Measurements from ENCODE around the gene LRGUK. TPM values are rescaled to one million over a fixed set of nuclear protein-coding genes. Genes with fewer than 3 reads are reported as not detected.

Gene LRGUK
- total and polyA plus RNA-seq, 2 of the 4 experiments (the other 2 are of a cell fraction), result 0.07 TPM; not detected in 1

GRCh38 chr7:134278502-134279153, 151.5 kb downstream of the LRGUK start:
- Histone ChIP-seq H3K4me3 (ENCODE audit: insufficient read depth, low read depth, low read length) (no peak overlapping the region), H3K27ac (ENCODE audit: insufficient read depth, low read length) (no peak overlapping the region), H2BK20ac (ENCODE audit: low read depth, low read length) (no peak overlapping the region), H3K4me1 (ENCODE audit: control insufficient read depth, insufficient read depth, low read length) (no peaks in the 10 kb centered on the region), H2AFZ (replicated peaks; ENCODE audit: low read length, poor library complexity) (no peak overlapping the region), H4K20me1 (ENCODE audit: insufficient read depth, low read length) (no peaks in the 10 kb centered on the region), H3K9me3 (ENCODE audit: control insufficient read depth, insufficient read depth, low read length) (no peaks in the 10 kb centered on the region), H4K5ac (ENCODE audit: low read depth, low read length) (no peak overlapping the region), H2AK5ac (ENCODE audit: low read depth, low read length) (no peak overlapping the region), H2AK9ac (replicated peaks; ENCODE audit: low read depth, low read length, poor library complexity) (no peak overlapping the region), H4K91ac (ENCODE audit: insufficient read depth, low read depth, low read length) (no peak overlapping the region), H3K4me2 (ENCODE audit: low read depth, low read length) (no peak overlapping the region), H2BK5ac (ENCODE audit: low read depth, low read length, poor library complexity, severe bottlenecking) (no peak overlapping the region), H2BK120ac (ENCODE audit: low read depth, low read length) (no peak overlapping the region), H3K56ac (ENCODE audit: extremely low read depth, insufficient read depth, low read length) (no peak overlapping the region), H3K23ac (ENCODE audit: low read depth, low read length) (no peak overlapping the region), H3K14ac (replicated peaks; ENCODE audit: low read depth, low read length) (no peak overlapping the region), H4K8ac (ENCODE audit: low read depth in 2 of 2, low read length in 2 of 2) (no peak overlapping the region), H3K9me1 (ENCODE audit: insufficient read depth, low read length) (no peaks in the 10 kb centered on the region), H3K36me3 (ENCODE audit: control insufficient read depth, insufficient read depth, low read length) (no peaks in the 10 kb centered on the region), H3K9ac (ENCODE audit: low read depth, low read length) (no peak overlapping the region), H3K79me1 (ENCODE audit: low read depth in 1 of 2, low read length in 2 of 2) (no peaks in the 10 kb centered on the region), H3K18ac (ENCODE audit: low read depth, low read length) (no peak overlapping the region), H3K4ac (ENCODE audit: low read depth, low read length) (no peak overlapping the region), H3K27me3 (ENCODE audit: control insufficient read depth, insufficient read depth, low read length) (peaks cover 5% of the 10 kb centered on the region), H2BK15ac (ENCODE audit: low read depth, low read length) (no peak overlapping the region)
- WGBS, 2 experiments (ENCODE audit: extremely low coverage in 2 of 2, insufficient read length in 1 of 2), result no CpG with 5 or more reads among the region's 7 CpGs
- TF ChIP-seq SMC3 (IDR thresholded peaks at IDR 0.05; ENCODE audit: low read depth, low read length) (no peak), FOS (IDR thresholded peaks at IDR 0.05; ENCODE audit: low read depth, low read length) (no peak), RAD21 (IDR thresholded peaks at IDR 0.05; ENCODE audit: low read length) (no peak), RFX5 (IDR thresholded peaks at IDR 0.05; ENCODE audit: low read depth, low read length) (no peak), POLR2A (IDR thresholded peaks at IDR 0.05; ENCODE audit: low read depth, low read length) (no peak)
- POLR2A ChIA-PET (ENCODE audit: unreplicated experiment), result no interaction called here
- intact Hi-C loops (cut with micrococcal nuclease), result no loop called here
- CTCF ChIA-PET, result interaction anchor here (1.5 kb wide), 1 partner anchor 24 kb away, joined by 3 read pairs; no protein-coding TSS in a partner anchor
- no peak for DNase-seq
- in situ Hi-C loops (cut with MboI; ENCODE audit: low sequenced_read_pairs), result no loop called here
- dilution Hi-C loops (cut with HindIII; ENCODE audit: low sequenced_read_pairs, unreplicated experiment), result no loop called here
- no TSS peak for BruUV-seq (replicated peaks)
- no peak for ATAC-seq (ENCODE audit: low read depth)
